Immature natural killer cell (primary cell): ENCODE results near the gene SCARF2. TPM values are rescaled to one million over a fixed set of nuclear protein-coding genes. Genes with fewer than 3 reads are reported as not detected.
"Not testable (repeated sequence)": the region's sequence is repeated elsewhere in the genome, so short reads cannot be mapped to it uniquely, and the experiment has no call there.

Experiments used
- DNase-seq, 3 donors: peaks; one replicate each; pipeline ENCODE4 v3.0.0; 2022; ENCODE audit warnings: mixed read lengths in 1 of 3
- H3K27ac Mint-ChIP-seq, 6 donors: one replicate each; pipeline ENCODE4 v1.8.0; 2020; ENCODE audit warnings: mixed read lengths in 6 of 6, mild to moderate bottlenecking in 5 of 6, inconsistent platforms in 4 of 6, moderate library complexity in 3 of 6
- H3K27me3 Mint-ChIP-seq, 3 donors: one replicate each; pipeline ENCODE4 v1.8.0; 2020 to 2021; ENCODE audit warnings: low read depth in 3 of 3, mild to moderate bottlenecking in 3 of 3, mixed read lengths in 3 of 3, moderate library complexity in 3 of 3, inconsistent platforms in 1 of 3
- H3K36me3 Mint-ChIP-seq, 3 donors: one replicate each; pipeline ENCODE4 v1.8.0; 2020; ENCODE audit warnings: mixed read lengths in 3 of 3, inconsistent platforms in 2 of 3, mild to moderate bottlenecking in 2 of 3
- H3K4me1 Mint-ChIP-seq, 2 donors: one replicate each; pipeline ENCODE4 v1.8.0; 2020; ENCODE audit warnings: inconsistent platforms in 2 of 2, mild to moderate bottlenecking in 2 of 2, mixed read lengths in 2 of 2, moderate library complexity in 1 of 2
- H3K4me3 Mint-ChIP-seq, 5 donors: one replicate each; pipeline ENCODE4 v1.8.0; 2020; ENCODE audit warnings: mild to moderate bottlenecking in 5 of 5, mixed read lengths in 5 of 5, inconsistent platforms in 3 of 5, moderate library complexity in 3 of 5
- H3K9me3 Mint-ChIP-seq, 6 donors: one replicate each; pipeline ENCODE4 v1.8.0; 2020; ENCODE audit warnings: mild to moderate bottlenecking in 6 of 6, mixed read lengths in 6 of 6, inconsistent platforms in 4 of 6, moderate library complexity in 3 of 6
- polyA plus RNA-seq, 3 donors: library from polyadenylated mRNA; unstranded; fragments of 300-500 nt; fragmentation: Illumina TruSeq; gene quantifications; one replicate each; pipeline ENCODE4 v1.2.3, GENCODE V29; 2021

Gene SCARF2
- polyA plus RNA-seq, 3 donors from 2014 or later = 0.48 TPM; not detected in 2

- no peaks in the 10 kb centered on the region for H3K36me3 Mint-ChIP-seq
- no peaks in the 10 kb centered on the region for H3K9me3 Mint-ChIP-seq
- DNase-seq = no peak
- H3K4me1 Mint-ChIP-seq = peaks cover 7% of the 10 kb centered on the region in 2 donors
- H3K4me3 Mint-ChIP-seq = peak overlapping the region in 2 of 5 donors; percentile 27 to 44
- peaks cover 6 to 13% (median 9%) of the 10 kb centered on the region in 3 donors for H3K27me3 Mint-ChIP-seq
- H3K27ac Mint-ChIP-seq = no peak overlapping the region
Observed at GRCh38 chr22:20424932-20425565, 12.6 kb downstream of the SCARF2 start.

GRCh38 chr22:20424568-20424931 lies 13.1 kb downstream of the SCARF2 start:
- H3K4me3 Mint-ChIP-seq = no peak overlapping the region
- H3K9me3 Mint-ChIP-seq = no peaks in the 10 kb centered on the region
- H3K36me3 Mint-ChIP-seq = no peaks in the 10 kb centered on the region

GRCh38 chr22:20423906-20424551 lies 13.6 kb downstream of the SCARF2 start:
- Mint-ChIP-seq H3K27me3 (peaks cover 6 to 13% (median 6%) of the 10 kb centered on the region in 3 donors), H3K4me1 (peaks cover 3 to 5% of the 10 kb centered on the region in 2 donors), H3K27ac (no peak overlapping the region), H3K9me3 (no peaks in the 10 kb centered on the region), H3K36me3 (no peaks in the 10 kb centered on the region), H3K4me3 (peak overlapping the region in 1 of 5 donors; percentile 33)
- DNase-seq = no peak

More at GRCh38 chr22:20424568-20424931, 13.1 kb downstream of the SCARF2 start:
- DNase-seq = no peak
- H3K27ac Mint-ChIP-seq = no peak overlapping the region
- peaks cover 6 to 7% of the 10 kb centered on the region in 2 donors for H3K4me1 Mint-ChIP-seq
- H3K27me3 Mint-ChIP-seq = peaks cover 6 to 13% (median 9%) of the 10 kb centered on the region in 3 donors

- Mint-ChIP-seq H3K4me1 (peaks cover 1 to 2% of the 10 kb centered on the region in 2 donors), H3K4me3 (peak overlapping the region in 2 of 5 donors; percentile 23 to 45), H3K27ac (no peak overlapping the region), H3K36me3 (no peaks in the 10 kb centered on the region), H3K9me3 (no peaks in the 10 kb centered on the region), H3K27me3 (peaks cover 5 to 14% (median 6%) of the 10 kb centered on the region in 3 donors)
- DNase-seq = no peak
Observed at GRCh38 chr22:20423008-20423905, 14.4 kb downstream of the SCARF2 start.

- H3K9me3 Mint-ChIP-seq = no peaks in the 10 kb centered on the region
- no peak overlapping the region for H3K4me3 Mint-ChIP-seq
- no peak for DNase-seq
Observed at GRCh38 chr22:20422271-20423007, 15.2 kb downstream of the SCARF2 start.

GRCh38 chr22:20421507-20421874 lies 16.1 kb downstream of the SCARF2 start:
- Mint-ChIP-seq H3K9me3 (no peaks in the 10 kb centered on the region), H3K4me3 (no peak overlapping the region), H3K4me1 (peaks cover 0 to 5% of the 10 kb centered on the region in 2 donors), H3K36me3 (no peaks in the 10 kb centered on the region), H3K27me3 (peaks cover 0 to 14% (median 6%) of the 10 kb centered on the region in 3 donors), H3K27ac (no peak overlapping the region)
- DNase-seq = no peak

More at GRCh38 chr22:20422271-20423007, 15.2 kb downstream of the SCARF2 start:
- no peaks in the 10 kb centered on the region for H3K36me3 Mint-ChIP-seq
- no peak overlapping the region for H3K27ac Mint-ChIP-seq
- H3K4me1 Mint-ChIP-seq = peaks cover 2 to 5% of the 10 kb centered on the region in 2 donors
- H3K27me3 Mint-ChIP-seq = peaks cover 5 to 17% (median 6%) of the 10 kb centered on the region in 3 donors

- Mint-ChIP-seq H3K4me1 (peaks cover 0 to 5% of the 10 kb centered on the region in 2 donors), H3K27ac (no peak overlapping the region), H3K36me3 (no peaks in the 10 kb centered on the region), H3K27me3 (peaks cover 0 to 11% (median 10%) of the 10 kb centered on the region in 3 donors), H3K4me3 (no peak overlapping the region), H3K9me3 (no peaks in the 10 kb centered on the region)
- DNase-seq = no peak
Observed at GRCh38 chr22:20420157-20420842, 17.3 kb downstream of the SCARF2 start.

- no peak for DNase-seq
- Mint-ChIP-seq H3K4me1 (peaks cover 0 to 5% of the 10 kb centered on the region in 2 donors), H3K9me3 (no peaks in the 10 kb centered on the region), H3K4me3 (no peak overlapping the region), H3K27me3 (peaks cover 0 to 11% (median 7%) of the 10 kb centered on the region in 3 donors), H3K36me3 (no peaks in the 10 kb centered on the region), H3K27ac (peak overlapping the region in 1 of 6 donors; percentile 36)
Observed at GRCh38 chr22:20419664-20419951, 18.0 kb downstream of the SCARF2 start.

- Mint-ChIP-seq H3K9me3 (no peaks in the 10 kb centered on the region), H3K36me3 (no peaks in the 10 kb centered on the region), H3K27ac (peak overlapping the region in 2 of 6 donors; percentile 12 to 24), H3K27me3 (peaks cover 0 to 9% (median 3%) of the 10 kb centered on the region in 3 donors), H3K4me1 (peaks cover 0 to 5% of the 10 kb centered on the region in 2 donors), H3K4me3 (peak overlapping the region; percentile 74 to 81 (median 75))
- peak; percentile 73 to 80 (median 77) for DNase-seq
Observed at GRCh38 chr22:20418211-20418788, 19.3 kb downstream of the SCARF2 start.

GRCh38 chr22:20415699-20416098 lies 21.9 kb downstream of the SCARF2 start:
- H3K4me3 Mint-ChIP-seq, H3K4me1 Mint-ChIP-seq, DNase-seq, H3K36me3 Mint-ChIP-seq, H3K9me3 Mint-ChIP-seq: not testable (repeated sequence)
- H3K27me3 Mint-ChIP-seq = peaks cover 0 to 11% (median 3%) of the 10 kb centered on the region in 3 donors
- peak overlapping the region in 1 of 6 donors; percentile 57 for H3K27ac Mint-ChIP-seq

GRCh38 chr22:20415241-20415640 lies 22.4 kb downstream of the SCARF2 start:
- H3K4me1 Mint-ChIP-seq, H3K4me3 Mint-ChIP-seq, H3K36me3 Mint-ChIP-seq, H3K27ac Mint-ChIP-seq, H3K9me3 Mint-ChIP-seq, DNase-seq: not testable (repeated sequence)
- H3K27me3 Mint-ChIP-seq = peaks cover 0 to 11% (median 5%) of the 10 kb centered on the region in 3 donors

GRCh38 chr22:20414450-20414849 lies 23.2 kb downstream of the SCARF2 start:
- Mint-ChIP-seq H3K36me3 (no peaks in the 10 kb centered on the region), H3K4me1 (peaks cover 0 to 5% of the 10 kb centered on the region in 2 donors), H3K27me3 (peaks cover 0 to 11% (median 5%) of the 10 kb centered on the region in 3 donors), H3K9me3 (no peaks in the 10 kb centered on the region), H3K4me3 (no peak overlapping the region), H3K27ac (no peak overlapping the region)
- DNase-seq = no peak

GRCh38 chr22:20414059-20414440 lies 23.6 kb downstream of the SCARF2 start:
- H3K4me1 Mint-ChIP-seq = peaks cover 0 to 5% of the 10 kb centered on the region in 2 donors
- no peak overlapping the region for H3K27ac Mint-ChIP-seq
- peaks cover 0 to 11% (median 5%) of the 10 kb centered on the region in 3 donors for H3K27me3 Mint-ChIP-seq
- no peak overlapping the region for H3K4me3 Mint-ChIP-seq
- H3K36me3 Mint-ChIP-seq = no peaks in the 10 kb centered on the region
- no peaks in the 10 kb centered on the region for H3K9me3 Mint-ChIP-seq
- no peak for DNase-seq
